HCT116 (cell line): ENCODE measurements around the gene HOXC4. TPM values are rescaled to one million over a fixed set of nuclear protein-coding genes. Genes with fewer than 3 reads are reported as not detected.

ENCODE experiments used
- ATAC-seq: fragments of 200-7000 bp; cut with Tn5 transposase; 2 replicates; pipeline ENCODE4 v1.9.1; 2020; ENCODE audit warnings: mild to moderate bottlenecking, moderate library complexity
- BruUV-seq: library from RNA; stranded (reverse); fragments of 400-500 nt; replicated peaks from 2 replicates; lab custom pipeline; 2021; lab: Mats Ljungman, UMichigan
- CTCF ChIA-PET: fragments of 300-600 bp; sonication (Branson Sonifier 250); formaldehyde crosslinking; loops from one replicate; lab custom pipeline; 2021; ENCODE audit warnings: antibody characterized with exemption; lab: Charles Lee
- POLR2A ChIA-PET: fragments of 300-600, 350-600 bp; sonication (Branson Sonifier 250); formaldehyde crosslinking; loops from one replicate; lab custom pipeline; 2021; ENCODE audit warnings: antibody characterized with exemption; lab: Charles Lee
- RAD21 ChIA-PET, 2 experiments: fragments of 300-600 bp; sonication (Branson Sonifier 250); formaldehyde crosslinking; loops; one replicate each; lab custom pipeline; 2023; ENCODE audit warnings: low total read pairs in 2 of 2; ENCODE audit not compliant: uncharacterized antibody in 2 of 2, unreplicated experiment in 2 of 2, low non-redundant PET in 1 of 2; lab: Charles Lee
- DNase-seq: peaks from one replicate; pipeline ENCODE4 v3.0.0-alpha.2; 2010; ENCODE audit warnings: low read depth, low spot score
- H2AFZ ChIP-seq: fragments of 200-600 bp; shearing (Covaris generic), sonication (generic); 2 replicates; pipeline ENCODE4 v1.6.1; 2017; ENCODE audit warnings: low read depth, mixed run types, mixed read lengths, antibody characterized with exemption, low read length; ENCODE audit not compliant: poor library complexity, severe bottlenecking
- H3K27ac ChIP-seq: 2 replicates; pipeline ENCODE4 v1.5.1; 2012; ENCODE audit warnings: low read depth, low read length
- H3K27me3 ChIP-seq: fragments of 200-600 bp; sonication (generic); 2 replicates; pipeline ENCODE4 v1.6.1; 2016; ENCODE audit warnings: mixed run types, low read length, mixed read lengths; ENCODE audit not compliant: insufficient read depth
- H3K36me3 ChIP-seq, 2 experiments: fragments of 200-500 bp in 1 of 2; fragments of 200-600 bp in 1 of 2; sonication (Bioruptor generic) in 1 of 2; sonication (generic) in 1 of 2; 2 replicates each; pipeline versions ENCODE4 v1.5.1 to v1.6.1; 2014 to 2016; ENCODE audit warnings: low read length in 2 of 2, inconsistent platforms in 1 of 2, mixed read lengths in 1 of 2, mixed run types in 1 of 2; ENCODE audit not compliant: insufficient read depth in 2 of 2, control insufficient read depth in 1 of 2
- H3K4me1 ChIP-seq, 2 experiments: fragments of 200-600 bp in 1 of 2; sonication (generic) in 1 of 2; 2 replicates each; pipeline versions ENCODE4 v1.5.1 to v1.6.1; 2012 to 2017; ENCODE audit warnings: low read length in 2 of 2, inconsistent platforms in 1 of 2, mild to moderate bottlenecking in 1 of 2, mixed read lengths in 1 of 2, mixed run types in 1 of 2, moderate library complexity in 1 of 2; ENCODE audit not compliant: insufficient read depth in 2 of 2, control insufficient read depth in 1 of 2
- H3K4me2 ChIP-seq: fragments of 200-600 bp; sonication (generic); 2 replicates; pipeline ENCODE4 v1.6.1; 2017; ENCODE audit warnings: mixed run types, low read length, mixed read lengths
- H3K4me3 ChIP-seq, 2 experiments: fragments of 200-600 bp in 1 of 2; sonication (generic) in 1 of 2; replicated peaks in 1 of 2; 2 replicates each; pipeline ENCODE4 v1.5.1; 2011 to 2016; ENCODE audit warnings: low read length in 2 of 2, control low read depth in 1 of 2, low read depth in 1 of 2, mild to moderate bottlenecking in 1 of 2, mixed read lengths in 1 of 2, mixed run types in 1 of 2
- H3K79me2 ChIP-seq: fragments of 200-600 bp; sonication (generic); 2 replicates; pipeline ENCODE4 v1.6.1; 2017; ENCODE audit warnings: mild to moderate bottlenecking, mixed run types, low read length, moderate library complexity, mixed read lengths; ENCODE audit not compliant: insufficient read depth
- H3K9ac ChIP-seq: fragments of 200-600 bp; sonication (generic); 2 replicates; pipeline ENCODE4 v1.6.1; 2016; ENCODE audit warnings: low read length, mixed read lengths
- H3K9me2 ChIP-seq: fragments of 200-600 bp; sonication (generic), shearing (Covaris generic); 2 replicates; pipeline ENCODE4 v1.6.1; 2017; ENCODE audit warnings: mixed run types, mild to moderate bottlenecking, moderate library complexity; ENCODE audit not compliant: insufficient read depth
- H3K9me3 ChIP-seq, 2 experiments: fragments of 200-500 bp in 1 of 2; fragments of 200-600 bp in 1 of 2; sonication (Bioruptor generic) in 1 of 2; sonication (generic) in 1 of 2; 2 replicates each; pipeline ENCODE4 v1.6.1; 2014 to 2017; ENCODE audit warnings: low read length in 2 of 2, mixed read lengths in 2 of 2, inconsistent platforms in 1 of 2, low read depth in 1 of 2, mild to moderate bottlenecking in 1 of 2, mixed run types in 1 of 2, moderate library complexity in 1 of 2; ENCODE audit not compliant: control insufficient read depth in 1 of 2, insufficient read depth in 1 of 2
- H4K20me1 ChIP-seq: fragments of 200-600 bp; sonication (generic), shearing (Covaris generic); 2 replicates; pipeline ENCODE4 v1.6.1; 2017; ENCODE audit warnings: mixed run types, mild to moderate bottlenecking, moderate library complexity; ENCODE audit not compliant: insufficient read depth
- CBX3 ChIP-seq: IDR thresholded peaks from 2 replicates; pipeline ENCODE4 v1.6.1; 2012; ENCODE audit warnings: low read depth
- EZH2phosphoT487 ChIP-seq: fragments of 200-600 bp; IDR thresholded peaks from 2 replicates; pipeline ENCODE4 v1.6.1; 2018; ENCODE audit warnings: antibody characterized with exemption, borderline replicate concordance
- JUND ChIP-seq: IDR thresholded peaks from 2 replicates; pipeline ENCODE4 v1.6.1; 2012
- POLR2AphosphoS5 ChIP-seq: IDR thresholded peaks from 2 replicates; pipeline ENCODE4 v1.6.1; 2011; ENCODE audit warnings: mild to moderate bottlenecking, low read depth, low read length, moderate library complexity
- RAD21 ChIP-seq: IDR thresholded peaks from 2 replicates; pipeline ENCODE4 v1.6.1; 2012; ENCODE audit warnings: low read depth, mild to moderate bottlenecking
- SRF ChIP-seq: IDR thresholded peaks from 2 replicates; pipeline ENCODE4 v1.6.1; 2012; ENCODE audit warnings: low read depth
- TCF7L2 ChIP-seq: IDR thresholded peaks from 2 replicates; pipeline ENCODE4 v1.7.0; 2011; ENCODE audit warnings: borderline replicate concordance, inconsistent platforms; ENCODE audit not compliant: insufficient read depth, insufficient read length; ENCODE audit errors: extremely low read depth
- YY1 ChIP-seq: IDR thresholded peaks from 2 replicates; pipeline ENCODE4 v1.6.1; 2011; ENCODE audit warnings: low read length, low read depth, moderate library complexity, mild to moderate bottlenecking; ENCODE audit not compliant: insufficient replicate concordance; ENCODE audit errors: extremely low read depth
- intact Hi-C: fragments of 100-400 bp; cut with micrococcal nuclease; formaldehyde crosslinking; loops from 2 replicates; pipeline ENCODE4 v1.10.0; 2022
- total RNA-seq: library from RNA; stranded (reverse); gene quantifications from one replicate; pipeline ENCODE4 v1.2.1, GENCODE V29; 2021; ENCODE audit not compliant: unreplicated experiment
- TF ChIP-seq, protein P1 (sequence below): IDR thresholded peaks from 2 replicates; pipeline ENCODE4 v1.6.1; 2011; ENCODE audit warnings: mild to moderate bottlenecking, low read length, moderate library complexity; ENCODE audit not compliant: insufficient replicate concordance; ENCODE audit errors: extremely low read depth
- TF ChIP-seq, protein P2 (sequence below): IDR thresholded peaks from 2 replicates; pipeline ENCODE4 v1.6.1; 2012; ENCODE audit warnings: low read depth
- TF ChIP-seq, protein P3 (sequence below), 3 experiments: fragments of 200-600 bp in 1 of 3; sonication (generic) in 1 of 3; IDR thresholded peaks in 2 of 3; conservative IDR thresholded peaks in 1 of 3; 2 replicates each; pipeline ENCODE4 v1.5.1; 2012 to 2017; ENCODE audit warnings: low read depth in 2 of 3, low read length in 2 of 3, antibody characterized with exemption in 1 of 3, borderline replicate concordance in 1 of 3, control low read depth in 1 of 3, mild to moderate bottlenecking in 1 of 3, mixed read lengths in 1 of 3, mixed run types in 1 of 3, moderate library complexity in 1 of 3; ENCODE audit not compliant: insufficient read depth in 1 of 3

HOXC4 gene
- total RNA-seq, 1 experiment from 2014 or later = 1.5 TPM

DNA sequence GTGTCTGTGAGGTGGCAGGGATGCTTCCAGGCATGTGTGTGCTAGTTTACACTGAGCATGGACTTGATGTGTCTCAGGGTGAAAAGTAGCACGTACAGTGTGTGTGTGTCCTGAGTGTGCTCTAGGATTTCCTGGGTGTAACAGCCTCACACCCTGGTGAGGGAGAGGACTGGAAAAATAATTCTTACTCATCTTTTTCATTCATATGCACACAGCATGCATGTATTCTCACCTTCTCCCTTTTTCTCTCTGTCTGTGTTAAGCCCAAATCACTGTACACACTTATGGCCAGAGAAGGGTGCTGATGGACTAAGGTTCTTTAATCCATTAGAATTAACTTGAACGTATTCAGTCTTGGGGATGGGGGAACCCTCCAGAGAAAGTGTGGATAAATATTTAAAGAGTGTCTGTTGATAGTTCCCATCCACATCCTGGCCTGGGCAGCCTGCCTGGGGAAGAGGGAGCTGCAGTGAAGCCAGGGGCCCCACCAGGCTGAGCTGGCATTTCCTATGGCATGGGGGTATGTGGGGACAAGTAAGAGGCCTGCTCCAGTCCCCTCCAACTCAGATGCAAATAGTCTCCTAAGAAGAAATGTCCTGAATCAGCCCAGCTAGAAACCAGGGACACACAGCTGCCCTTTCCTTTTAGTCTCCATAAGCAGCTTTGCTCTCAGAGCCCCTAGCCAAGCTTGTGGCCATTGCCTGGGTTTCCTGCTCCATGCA, 45.9 kb upstream of the HOXC4 start:
- BruUV-seq = no TSS peak
- DNase-seq (no peak), ATAC-seq (no peak)
- H3K27ac ChIP-seq = no peak overlapping the region
- H3K4me3 ChIP-seq = no peak overlapping the region
- H3K4me1 ChIP-seq = peaks cover 0 to 6% of the 10 kb centered on the region in 2 experiments; a peak in 2 of 4 replicates
- H3K9me3 ChIP-seq = no peaks in the 10 kb centered on the region
- no peak overlapping the region for H3K9ac ChIP-seq
- no peaks in the 10 kb centered on the region for H3K27me3 ChIP-seq
- TF ChIP-seq, protein P1, sequence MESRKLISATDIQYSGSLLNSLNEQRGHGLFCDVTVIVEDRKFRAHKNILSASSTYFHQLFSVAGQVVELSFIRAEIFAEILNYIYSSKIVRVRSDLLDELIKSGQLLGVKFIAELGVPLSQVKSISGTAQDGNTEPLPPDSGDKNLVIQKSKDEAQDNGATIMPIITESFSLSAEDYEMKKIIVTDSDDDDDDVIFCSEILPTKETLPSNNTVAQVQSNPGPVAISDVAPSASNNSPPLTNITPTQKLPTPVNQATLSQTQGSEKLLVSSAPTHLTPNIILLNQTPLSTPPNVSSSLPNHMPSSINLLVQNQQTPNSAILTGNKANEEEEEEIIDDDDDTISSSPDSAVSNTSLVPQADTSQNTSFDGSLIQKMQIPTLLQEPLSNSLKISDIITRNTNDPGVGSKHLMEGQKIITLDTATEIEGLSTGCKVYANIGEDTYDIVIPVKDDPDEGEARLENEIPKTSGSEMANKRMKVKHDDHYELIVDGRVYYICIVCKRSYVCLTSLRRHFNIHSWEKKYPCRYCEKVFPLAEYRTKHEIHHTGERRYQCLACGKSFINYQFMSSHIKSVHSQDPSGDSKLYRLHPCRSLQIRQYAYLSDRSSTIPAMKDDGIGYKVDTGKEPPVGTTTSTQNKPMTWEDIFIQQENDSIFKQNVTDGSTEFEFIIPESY = no peak
- no peak for TF ChIP-seq YY1
- no peak for TF ChIP-seq POLR2AphosphoS5
- TF ChIP-seq SRF = no peak
- no peak for TF ChIP-seq JUND
- TF ChIP-seq, protein P2, sequence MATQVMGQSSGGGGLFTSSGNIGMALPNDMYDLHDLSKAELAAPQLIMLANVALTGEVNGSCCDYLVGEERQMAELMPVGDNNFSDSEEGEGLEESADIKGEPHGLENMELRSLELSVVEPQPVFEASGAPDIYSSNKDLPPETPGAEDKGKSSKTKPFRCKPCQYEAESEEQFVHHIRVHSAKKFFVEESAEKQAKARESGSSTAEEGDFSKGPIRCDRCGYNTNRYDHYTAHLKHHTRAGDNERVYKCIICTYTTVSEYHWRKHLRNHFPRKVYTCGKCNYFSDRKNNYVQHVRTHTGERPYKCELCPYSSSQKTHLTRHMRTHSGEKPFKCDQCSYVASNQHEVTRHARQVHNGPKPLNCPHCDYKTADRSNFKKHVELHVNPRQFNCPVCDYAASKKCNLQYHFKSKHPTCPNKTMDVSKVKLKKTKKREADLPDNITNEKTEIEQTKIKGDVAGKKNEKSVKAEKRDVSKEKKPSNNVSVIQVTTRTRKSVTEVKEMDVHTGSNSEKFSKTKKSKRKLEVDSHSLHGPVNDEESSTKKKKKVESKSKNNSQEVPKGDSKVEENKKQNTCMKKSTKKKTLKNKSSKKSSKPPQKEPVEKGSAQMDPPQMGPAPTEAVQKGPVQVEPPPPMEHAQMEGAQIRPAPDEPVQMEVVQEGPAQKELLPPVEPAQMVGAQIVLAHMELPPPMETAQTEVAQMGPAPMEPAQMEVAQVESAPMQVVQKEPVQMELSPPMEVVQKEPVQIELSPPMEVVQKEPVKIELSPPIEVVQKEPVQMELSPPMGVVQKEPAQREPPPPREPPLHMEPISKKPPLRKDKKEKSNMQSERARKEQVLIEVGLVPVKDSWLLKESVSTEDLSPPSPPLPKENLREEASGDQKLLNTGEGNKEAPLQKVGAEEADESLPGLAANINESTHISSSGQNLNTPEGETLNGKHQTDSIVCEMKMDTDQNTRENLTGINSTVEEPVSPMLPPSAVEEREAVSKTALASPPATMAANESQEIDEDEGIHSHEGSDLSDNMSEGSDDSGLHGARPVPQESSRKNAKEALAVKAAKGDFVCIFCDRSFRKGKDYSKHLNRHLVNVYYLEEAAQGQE = no peak
- TF ChIP-seq TCF7L2 = no peak
- TF ChIP-seq, protein P3, sequence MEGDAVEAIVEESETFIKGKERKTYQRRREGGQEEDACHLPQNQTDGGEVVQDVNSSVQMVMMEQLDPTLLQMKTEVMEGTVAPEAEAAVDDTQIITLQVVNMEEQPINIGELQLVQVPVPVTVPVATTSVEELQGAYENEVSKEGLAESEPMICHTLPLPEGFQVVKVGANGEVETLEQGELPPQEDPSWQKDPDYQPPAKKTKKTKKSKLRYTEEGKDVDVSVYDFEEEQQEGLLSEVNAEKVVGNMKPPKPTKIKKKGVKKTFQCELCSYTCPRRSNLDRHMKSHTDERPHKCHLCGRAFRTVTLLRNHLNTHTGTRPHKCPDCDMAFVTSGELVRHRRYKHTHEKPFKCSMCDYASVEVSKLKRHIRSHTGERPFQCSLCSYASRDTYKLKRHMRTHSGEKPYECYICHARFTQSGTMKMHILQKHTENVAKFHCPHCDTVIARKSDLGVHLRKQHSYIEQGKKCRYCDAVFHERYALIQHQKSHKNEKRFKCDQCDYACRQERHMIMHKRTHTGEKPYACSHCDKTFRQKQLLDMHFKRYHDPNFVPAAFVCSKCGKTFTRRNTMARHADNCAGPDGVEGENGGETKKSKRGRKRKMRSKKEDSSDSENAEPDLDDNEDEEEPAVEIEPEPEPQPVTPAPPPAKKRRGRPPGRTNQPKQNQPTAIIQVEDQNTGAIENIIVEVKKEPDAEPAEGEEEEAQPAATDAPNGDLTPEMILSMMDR (IDR thresholded peaks at IDR 0.05 in 2 of 3, conservative IDR thresholded peaks at IDR 0.05 in 1 of 3; ENCODE audit: borderline replicate concordance in 1 of 3, insufficient read depth in 1 of 3, low read depth in 2 of 3, low read length in 2 of 3) = no peak
- no peak for TF ChIP-seq EZH2phosphoT487
- no peak for TF ChIP-seq CBX3
- no peak for TF ChIP-seq RAD21
- H3K36me3 ChIP-seq = peaks cover 0 to 2% of the 10 kb centered on the region in 2 experiments; a peak in 1 of 4 replicates
- no peaks in the 10 kb centered on the region for H3K9me2 ChIP-seq
- no peak overlapping the region for H3K4me2 ChIP-seq
- ChIA-PET POLR2A (interaction anchor here (1.9 kb wide), 1 partner anchor 10 kb away, joined by 4 read pairs; no protein-coding TSS in a partner anchor), CTCF (interaction anchor here (0.8 to 3.5 kb wide), 7 partner anchors 8 to 200 kb away, joined by 4 to 68 read pairs (median 7); partner anchors contain the start of gene HOXC5), RAD21 (interaction anchor here (0.6 to 1.2 kb wide), 3 partner anchors 10 to 194 kb away, joined by 3 to 9 read pairs (median 5); no protein-coding TSS in a partner anchor)
- H4K20me1 ChIP-seq = no peaks in the 10 kb centered on the region
- intact Hi-C loops = no loop called here
- H2AFZ ChIP-seq = no peak overlapping the region
- H3K79me2 ChIP-seq = 0 out of 2 replicates have a peak, but pooled peaks cover 3% of the 10 kb centered on the region
